Stimulated activated CD8-positive, alpha-beta memory T cell treated with anti-CD3 and anti-CD28 coated beads, Interleukin-12 subunit alpha, Interleukin-12 subunit beta, amount 100 ng/mL, for 4 hours (primary cell): ENCODE measurements around the gene IQCH.
"Not testable (repeated sequence)": the region's sequence is repeated elsewhere in the genome, so short reads cannot be mapped to it uniquely, and the experiment has no call there.

Experiments
- DNase-seq: peaks from one replicate; pipeline ENCODE4 v3.0.0-alpha.2; 2020; ENCODE audit warnings: low read depth

The IQCH gene

GRCh38 chr15:67246606-67247005 lies 8.0 kb upstream of the IQCH start:
- not testable (repeated sequence) for DNase-seq

- DNase-seq = no peak
Measured at GRCh38 chr15:67248011-67248505, 6.5 kb upstream of the IQCH start.

DNA sequence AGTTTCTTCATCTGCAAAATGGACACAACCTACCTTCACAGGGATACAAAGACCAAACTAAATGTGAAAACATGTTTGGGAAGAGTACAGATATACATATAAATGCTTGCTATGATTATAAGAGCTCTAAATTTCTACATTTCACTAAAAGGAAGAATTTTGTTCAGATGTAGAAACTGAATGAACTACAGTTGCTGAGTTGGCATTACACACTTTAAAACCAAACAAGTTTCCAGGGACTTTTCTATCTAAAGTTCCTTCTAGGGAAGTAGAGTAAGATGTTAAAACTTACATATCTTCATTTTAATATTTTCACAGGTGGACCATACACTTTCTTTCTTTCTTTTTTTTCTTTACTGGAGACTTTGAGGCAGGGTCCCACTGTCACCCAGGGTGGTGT lies 4.8 kb upstream of the IQCH start:
- no peak for DNase-seq

- no peak for DNase-seq
Measured at GRCh38 chr15:67251318-67251717, 3.3 kb upstream of the IQCH start.

DNA sequence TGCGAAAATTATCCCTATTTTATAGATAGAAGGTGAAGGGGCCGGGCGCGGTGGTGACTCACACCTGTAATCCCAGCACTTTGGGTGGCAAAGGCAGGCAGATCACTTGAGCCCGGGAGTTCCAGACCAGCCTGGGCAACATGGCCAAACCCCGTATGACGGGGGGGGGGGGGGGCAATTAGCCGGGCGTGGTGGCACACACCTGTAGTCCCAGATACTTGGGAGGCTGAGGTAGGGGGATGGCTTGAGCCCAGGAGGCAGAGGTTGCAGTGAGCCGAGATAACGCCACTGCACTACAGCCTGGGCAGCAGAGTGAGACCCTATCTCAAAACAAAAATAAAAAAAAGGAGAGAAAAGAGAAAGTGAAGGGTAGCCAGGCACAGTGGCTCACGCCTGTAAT lies 1.5 kb upstream of the IQCH start:
- DNase-seq = no peak

GRCh38 chr15:67253549-67254237 lies 893 bp upstream of the IQCH start:
- no peak for DNase-seq

GRCh38 chr15:67256051-67256450 lies 1.5 kb downstream of the IQCH start:
- DNase-seq = no peak

GRCh38 chr15:67258412-67258811 lies 3.8 kb downstream of the IQCH start:
- DNase-seq = not testable (repeated sequence)

GRCh38 chr15:67259379-67259778 lies 4.8 kb downstream of the IQCH start:
- DNase-seq = no peak

DNA sequence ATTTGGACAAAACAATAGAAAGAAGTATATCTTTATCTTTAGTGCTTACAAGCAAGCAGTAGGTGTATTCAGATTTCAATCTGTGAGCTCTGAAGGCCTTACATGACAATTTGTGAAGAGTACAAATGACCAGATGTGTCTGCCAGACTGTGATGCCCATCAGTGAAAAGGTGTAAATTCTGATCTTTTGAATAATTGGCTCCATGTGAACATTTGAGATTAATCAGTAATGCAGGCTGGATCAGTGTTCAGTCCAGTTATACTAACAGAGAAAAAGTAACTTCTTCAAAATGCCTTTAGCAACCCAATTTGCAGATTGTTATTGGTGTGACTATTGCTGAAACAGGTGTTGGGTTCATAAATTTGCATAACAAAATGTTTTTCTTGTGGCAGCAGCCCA lies 5.2 kb downstream of the IQCH start:
- DNase-seq = no peak

DNA sequence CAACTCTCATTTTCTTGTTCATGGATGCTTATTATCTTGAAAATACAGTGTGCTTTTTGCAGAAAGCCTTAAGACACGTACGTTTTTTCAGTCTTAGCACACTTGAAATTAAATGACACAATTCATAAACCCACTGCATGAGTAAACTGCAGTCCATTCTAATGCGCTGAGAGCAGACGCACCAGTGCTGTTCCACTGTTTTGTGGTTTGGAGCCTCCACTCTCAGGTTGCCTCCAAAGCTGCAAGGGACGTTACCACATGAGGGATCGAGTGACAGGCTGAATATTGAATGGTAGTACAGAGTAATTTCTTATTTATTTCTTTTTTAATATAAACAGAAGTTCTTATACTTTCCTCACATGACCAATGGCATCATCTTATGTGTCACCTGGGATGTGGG lies 12.3 kb downstream of the IQCH start:
- DNase-seq = no peak

DNA sequence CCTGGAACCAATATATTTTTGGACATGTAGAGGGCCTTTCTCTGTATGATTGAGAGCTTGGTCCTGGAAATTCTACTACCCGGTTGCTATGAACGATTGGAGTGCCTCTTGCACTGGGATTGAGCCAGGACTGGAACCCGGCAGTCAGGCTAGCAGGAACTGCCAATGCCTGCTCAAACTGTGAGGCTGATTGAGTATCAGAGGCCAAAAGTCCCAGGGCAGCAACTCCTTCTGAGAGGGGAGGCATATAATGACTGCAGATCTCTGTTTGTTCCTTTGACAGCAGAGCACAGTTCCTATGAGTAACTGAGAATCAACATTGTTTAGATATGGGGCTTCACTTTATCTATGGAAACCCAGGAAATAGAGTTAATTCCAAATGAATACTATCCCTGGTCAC lies 12.9 kb downstream of the IQCH start:
- DNase-seq = no peak

GRCh38 chr15:67267951-67268941 lies 13.7 kb downstream of the IQCH start:
- no peak for DNase-seq

- DNase-seq = no peak
Measured at GRCh38 chr15:67274236-67274635, 19.6 kb downstream of the IQCH start.

- DNase-seq = no peak
Measured at GRCh38 chr15:67276666-67277065, 22.1 kb downstream of the IQCH start.

- DNase-seq = no peak
Measured at GRCh38 chr15:67280217-67280616, 25.6 kb downstream of the IQCH start.

DNA sequence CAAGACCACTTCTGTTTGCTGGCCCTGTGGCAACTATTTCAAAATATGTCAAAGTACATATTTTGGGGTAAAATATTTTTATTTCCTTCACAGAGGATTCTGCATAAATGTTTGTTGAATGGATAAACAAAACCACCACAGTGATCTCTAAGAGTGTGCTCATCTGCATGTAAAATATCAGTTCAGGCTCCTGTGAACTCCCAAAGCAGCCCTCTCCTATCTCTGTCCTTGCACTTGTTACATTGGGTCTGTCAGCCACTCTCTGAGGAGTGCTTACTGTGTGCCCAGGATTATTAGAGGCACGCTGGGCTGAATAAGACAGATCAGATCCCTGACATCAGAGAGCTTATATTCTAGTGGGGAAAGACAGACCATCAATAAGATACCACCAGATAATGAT lies 27.1 kb downstream of the IQCH start:
- no peak for DNase-seq

- DNase-seq = not testable (repeated sequence)
Measured at GRCh38 chr15:67285625-67286024, 31.0 kb downstream of the IQCH start.

DNA sequence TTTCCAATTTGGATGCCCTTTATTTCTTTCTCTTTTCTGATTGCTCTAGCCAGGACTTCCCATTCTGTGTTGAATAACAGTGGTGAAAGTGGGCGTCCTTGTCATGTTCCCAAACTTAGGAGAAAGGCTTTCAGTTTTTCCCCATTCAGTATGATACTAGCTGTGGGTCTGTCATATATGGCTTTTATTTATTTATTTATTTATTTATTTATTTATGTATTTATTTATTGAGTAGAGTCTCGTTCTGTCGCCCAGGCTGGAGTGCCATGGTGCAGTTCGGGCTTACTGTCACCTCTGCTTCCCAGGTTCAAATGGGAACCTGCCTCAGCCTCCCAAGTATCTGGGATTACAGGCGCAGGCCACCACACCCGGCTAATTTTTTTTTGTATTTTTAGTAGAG lies 31.8 kb downstream of the IQCH start:
- not testable (repeated sequence) for DNase-seq

GRCh38 chr15:67290319-67290718 lies 35.7 kb downstream of the IQCH start:
- DNase-seq = no peak

GRCh38 chr15:67296188-67296587 lies 41.6 kb downstream of the IQCH start:
- DNase-seq = no peak

DNA sequence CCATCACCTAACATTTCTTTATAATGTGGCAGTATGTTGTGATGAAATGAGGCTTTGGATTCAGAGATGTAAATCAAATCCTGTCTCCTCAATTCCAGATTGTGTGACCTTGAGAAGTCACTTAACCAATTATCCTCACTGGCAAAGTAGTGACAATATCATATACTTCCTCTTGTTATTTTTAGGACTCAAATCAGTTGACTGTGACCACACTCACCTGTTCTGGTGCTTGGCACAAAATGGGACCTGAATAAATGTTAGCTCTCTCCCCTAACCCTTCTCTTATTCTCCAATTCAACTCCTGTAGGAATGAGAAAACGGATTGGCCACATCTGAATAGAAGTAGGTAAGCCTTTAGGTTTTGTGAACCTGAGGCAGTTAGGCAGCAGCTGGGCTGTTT lies 42.1 kb downstream of the IQCH start:
- no peak for DNase-seq
